Bronchial smooth muscle cell (primary cell): ENCODE results near the gene SLC51A. TPM values are rescaled to one million over a fixed set of nuclear protein-coding genes. Genes with fewer than 3 reads are reported as not detected.

Source experiments
- total RNA-seq: library from RNA; depleted of rRNA; stranded (reverse); fragments of >200 nt; gene quantifications from 2 replicates; pipeline ENCODE4 v1.2.1, GENCODE V29; 2014

SLC51A gene
- total RNA-seq = not detected in 2 replicates

DNA sequence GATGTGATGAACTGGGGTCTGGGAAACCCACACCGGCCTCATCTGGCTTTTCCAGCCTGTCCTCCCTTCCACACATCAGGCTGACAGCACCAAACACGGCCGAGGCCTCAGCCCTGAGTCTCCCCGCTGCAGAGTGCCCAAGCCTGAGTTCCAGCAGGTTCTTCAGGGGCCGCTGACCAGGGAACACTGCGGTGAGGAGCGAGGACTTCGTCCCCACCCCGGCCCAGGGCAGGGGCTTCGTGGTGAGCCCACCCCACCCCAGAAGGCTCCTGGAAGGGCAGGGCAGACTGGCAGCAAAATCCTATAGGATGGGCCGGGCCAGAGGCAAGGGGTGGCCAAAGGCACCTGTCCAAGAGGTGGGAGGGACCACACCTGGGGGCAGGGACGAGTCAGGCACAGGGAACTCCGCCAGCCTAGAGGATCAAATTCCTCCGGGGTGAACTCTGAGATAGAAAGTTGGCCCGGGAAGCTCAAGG is at the start of gene SLC51A:
TSS of gene SLC51A (plus strand) at position 446 of the 476 bp plus-strand sequence. CDS start 179 bp downstream, outside the sequence.

DNA sequence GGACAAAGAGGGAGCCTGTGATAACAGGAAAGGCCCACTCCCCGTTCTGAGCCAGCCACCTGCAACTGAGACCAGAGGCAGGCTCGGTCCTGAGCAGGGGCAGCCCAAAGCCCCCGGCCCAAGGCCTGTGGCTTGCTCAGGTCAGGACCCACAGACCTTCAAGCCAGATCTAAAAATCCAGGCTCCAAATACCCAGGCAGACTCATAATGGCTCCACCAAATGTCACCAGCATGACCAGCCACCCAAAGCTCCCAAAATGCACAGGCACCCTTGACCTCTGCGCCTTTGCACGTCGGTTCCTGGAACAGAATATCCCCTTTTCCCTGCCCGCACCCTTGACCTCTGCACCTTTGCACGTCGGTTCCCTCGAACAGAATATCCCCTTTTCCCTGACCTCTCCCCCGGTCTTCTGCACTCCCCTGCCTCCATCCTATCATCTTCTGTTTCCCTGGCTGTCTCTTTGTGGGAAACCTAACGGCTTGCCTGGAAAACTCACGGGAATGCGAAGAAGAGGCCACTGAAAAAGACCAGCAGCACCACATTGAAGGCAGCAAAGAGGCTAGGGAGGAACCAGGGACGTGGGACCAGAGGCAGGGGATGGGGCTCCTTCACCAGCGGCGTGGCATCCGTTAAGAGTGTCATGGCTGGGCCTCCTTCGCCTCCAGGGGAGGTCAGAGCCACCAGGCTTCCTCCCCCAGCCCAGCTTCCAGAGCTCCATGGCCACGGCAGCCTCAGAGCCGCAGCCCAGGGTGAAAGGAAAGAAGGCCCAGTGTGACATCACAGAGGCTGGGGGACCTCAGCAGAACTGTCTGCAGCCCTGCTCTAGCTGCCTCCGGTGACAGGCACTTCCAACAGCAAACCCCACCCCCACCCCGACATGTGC is 5.4 kb upstream of the SLC51A start, which contains the start of gene ZDHHC19:
TSS of gene ZDHHC19 (minus strand) at position 728 of the 884 bp plus-strand sequence. CDS start at position 643, 85 bp downstream.

Other genes starting within 250 kb of the SLC51A start
- gene TFRC, start 134.4 kb upstream of the SLC51A start, total RNA-seq = 93.3 and 224 TPM in 2 replicates
- not detected in 2 replicates for gene ZDHHC19, start 5.1 kb upstream of the SLC51A start, total RNA-seq
- gene PCYT1A, start 71.2 kb downstream of the SLC51A start, total RNA-seq = 67.3 and 125 TPM in 2 replicates
- 10.4 and 11.0 TPM in 2 replicates for gene DYNLT2B, start 101.7 kb downstream of the SLC51A start, total RNA-seq
- not detected in 2 replicates for gene TM4SF19, start 121.9 kb downstream of the SLC51A start, total RNA-seq
- gene UBXN7, start 215.9 kb downstream of the SLC51A start, total RNA-seq = 19.4 and 19.8 TPM in 2 replicates